ENCODE results near the gene BNC2.

- TF ChIP-seq EZH2 (IDR thresholded peaks at IDR 0.05; ENCODE audit: borderline replicate concordance, low read length) (no peak), CTCF (IDR thresholded peaks at IDR 0.05; ENCODE audit: low read length) (no peak)
These were observed 468.8 kb downstream of the BNC2 start for GRCh38 chr9:16401701-16402100.
